Mucosa of rectum (tissue), 2 donors: ENCODE results near the gene TMEM98.
A peak's percentile ranks its signal among the peaks of the same experiment; 100 is the strongest.

Experiments
- H3K27ac ChIP-seq, 2 donors: one replicate each; pipeline ENCODE4 v1.7.0; 2013; ENCODE audit warnings: inconsistent platforms in 2 of 2, low read depth in 2 of 2, low read length in 2 of 2
- H3K27me3 ChIP-seq, 2 donors: one replicate each; pipeline ENCODE4 v1.7.0; 2013; ENCODE audit warnings: low read length in 2 of 2; ENCODE audit not compliant: control insufficient read depth in 2 of 2, insufficient read depth in 2 of 2
- H3K36me3 ChIP-seq, 2 donors: one replicate each; pipeline ENCODE4 v1.7.0; 2013; ENCODE audit warnings: low read length in 2 of 2; ENCODE audit not compliant: control insufficient read depth in 2 of 2, insufficient read depth in 2 of 2
- H3K4me1 ChIP-seq, 2 donors: one replicate each; pipeline ENCODE4 v1.7.0; 2013; ENCODE audit warnings: low read length in 2 of 2, mild to moderate bottlenecking in 1 of 2; ENCODE audit not compliant: control insufficient read depth in 2 of 2, insufficient read depth in 2 of 2
- H3K4me3 ChIP-seq, 2 donors: one replicate each; pipeline ENCODE4 v1.7.0; 2013; ENCODE audit warnings: low read length in 2 of 2
- H3K9ac ChIP-seq, 2 donors: one replicate each; pipeline ENCODE4 v1.7.0; 2013; ENCODE audit warnings: low read length in 2 of 2, low read depth in 1 of 2, mild to moderate bottlenecking in 1 of 2
- H3K9me3 ChIP-seq, 2 donors: one replicate each; pipeline ENCODE4 v1.7.0; 2013; ENCODE audit warnings: low read length in 2 of 2; ENCODE audit not compliant: control insufficient read depth in 2 of 2
- donor health status: healthy.
- donor health status: Normal muscosa, but diverticular disease.

TMEM98 gene

GRCh38 chr17:32927201-32927723 is 691 bp upstream of the TMEM98 start:
- H3K9ac ChIP-seq: peak overlapping the region; percentile 72 to 83
- peak overlapping the region; percentile 54 to 65 for H3K27ac ChIP-seq
- no peaks in the 10 kb centered on the region for H3K9me3 ChIP-seq
- peaks cover 6 to 20% of the 10 kb centered on the region in 2 donors for H3K4me1 ChIP-seq
- H3K4me3 ChIP-seq: peak overlapping the region; percentile 72 to 74
- peaks cover 4 to 7% of the 10 kb centered on the region in 2 donors for H3K36me3 ChIP-seq
- H3K27me3 ChIP-seq: peaks cover 0 to 5% of the 10 kb centered on the region in 2 donors

- Histone ChIP-seq H3K4me3 (peak overlapping the region; percentile 73 to 76), H3K27ac (peak overlapping the region; percentile 54 to 69), H3K4me1 (peaks cover 6 to 20% of the 10 kb centered on the region in 2 donors), H3K36me3 (peaks cover 14 to 16% of the 10 kb centered on the region in 2 donors), H3K9ac (peak overlapping the region; percentile 77 to 79), H3K9me3 (no peaks in the 10 kb centered on the region), H3K27me3 (peaks cover 0 to 5% of the 10 kb centered on the region in 2 donors)
These were observed 908 bp downstream of the TMEM98 start for GRCh38 chr17:32928586-32929535.

DNA sequence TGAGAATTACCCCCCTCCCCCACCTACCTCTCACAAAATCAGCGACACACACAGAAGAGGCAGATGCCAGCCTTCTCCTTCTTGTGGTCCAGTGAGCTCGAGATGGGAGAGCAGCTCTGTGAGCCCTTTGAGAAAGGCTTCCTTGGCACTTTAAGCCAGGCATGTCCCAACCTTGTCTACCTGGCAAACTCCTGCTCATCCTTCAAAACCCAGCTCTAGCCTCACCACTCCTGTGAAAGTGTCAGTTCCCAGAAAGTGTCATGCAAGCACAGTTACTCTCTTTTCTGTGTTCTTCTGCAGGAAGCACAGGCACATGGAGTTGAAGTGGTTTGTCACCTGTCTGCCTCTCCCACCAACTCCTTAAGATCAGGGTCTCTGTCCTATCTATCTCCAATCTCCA is 1.6 kb downstream of the TMEM98 start:
- peaks cover 0 to 5% of the 10 kb centered on the region in 2 donors for H3K27me3 ChIP-seq
- H3K36me3 ChIP-seq: peaks cover 18 to 22% of the 10 kb centered on the region in 2 donors
- H3K4me3 ChIP-seq: peak overlapping the region; percentile 4 to 76
- no peak overlapping the region for H3K27ac ChIP-seq
- H3K9me3 ChIP-seq: no peaks in the 10 kb centered on the region
- H3K9ac ChIP-seq: peak overlapping the region in 1 of 2 donors; percentile 79
- H3K4me1 ChIP-seq: peaks cover 6 to 20% of the 10 kb centered on the region in 2 donors

DNA sequence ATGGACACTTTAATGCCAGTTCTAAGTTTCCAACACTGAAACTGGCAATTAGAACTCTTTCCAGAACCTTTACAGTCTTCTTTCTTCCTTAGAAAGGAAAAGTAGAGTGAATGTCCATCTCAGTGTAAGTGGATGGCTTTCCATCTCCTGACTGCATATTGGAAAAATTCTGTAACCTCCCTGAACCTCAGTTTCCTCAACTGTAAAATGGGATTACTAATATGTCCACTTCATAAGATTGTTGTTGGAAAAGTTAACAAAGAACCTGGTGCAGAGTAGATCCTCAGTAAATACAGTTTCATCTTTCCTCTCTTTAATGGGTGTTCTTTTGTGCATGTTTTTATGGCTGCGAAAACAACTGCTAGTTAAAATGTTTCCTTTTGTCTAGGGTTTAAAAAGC is 2.6 kb downstream of the TMEM98 start:
- Histone ChIP-seq H3K4me1 (peaks cover 6 to 20% of the 10 kb centered on the region in 2 donors), H3K9me3 (no peaks in the 10 kb centered on the region), H3K36me3 (peaks cover 18 to 28% of the 10 kb centered on the region in 2 donors), H3K9ac (no peak overlapping the region), H3K27ac (no peak overlapping the region), H3K4me3 (no peak overlapping the region), H3K27me3 (peaks cover 0 to 5% of the 10 kb centered on the region in 2 donors)

DNA sequence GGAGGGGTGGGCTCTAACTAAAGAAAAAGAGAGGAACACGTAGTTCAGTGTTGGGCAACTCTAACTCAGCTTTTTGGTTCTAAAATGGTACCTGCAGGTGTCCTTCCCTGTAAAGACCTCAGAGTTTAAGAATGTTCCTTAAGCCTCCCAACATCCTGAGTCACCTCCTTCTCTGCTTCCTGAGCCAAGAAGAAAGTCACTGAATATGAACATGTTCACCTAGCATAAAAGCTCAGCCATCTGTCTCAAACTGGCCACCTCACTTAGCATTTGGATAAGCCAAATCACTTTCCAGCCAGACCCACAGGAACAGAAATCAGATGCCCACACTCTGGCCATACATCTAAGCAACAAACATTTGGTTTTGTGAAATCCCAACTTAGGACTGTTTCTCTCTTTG is 3.7 kb downstream of the TMEM98 start:
- Histone ChIP-seq H3K36me3 (peaks cover 18 to 32% of the 10 kb centered on the region in 2 donors), H3K9ac (no peak overlapping the region)

GRCh38 chr17:32933881-32934280 is 5.9 kb downstream of the TMEM98 start:
- Histone ChIP-seq H3K27me3 (no peaks in the 10 kb centered on the region), H3K9ac (no peak overlapping the region), H3K27ac (no peak overlapping the region), H3K4me1 (peaks cover 5 to 15% of the 10 kb centered on the region in 2 donors), H3K36me3 (peaks cover 24 to 39% of the 10 kb centered on the region in 2 donors), H3K4me3 (no peak overlapping the region), H3K9me3 (no peaks in the 10 kb centered on the region)

More for the DNA sequence above, 3.7 kb downstream of the TMEM98 start:
- peaks cover 0 to 5% of the 10 kb centered on the region in 2 donors for H3K27me3 ChIP-seq
- no peaks in the 10 kb centered on the region for H3K9me3 ChIP-seq
- peaks cover 9 to 21% of the 10 kb centered on the region in 2 donors for H3K4me1 ChIP-seq
- no peak overlapping the region for H3K27ac ChIP-seq
- no peak overlapping the region for H3K4me3 ChIP-seq

- Histone ChIP-seq H3K4me3 (no peak overlapping the region), H3K36me3 (peaks cover 24 to 48% of the 10 kb centered on the region in 2 donors), H3K27ac (no peak overlapping the region)
These were observed 7.8 kb downstream of the TMEM98 start for GRCh38 chr17:32935726-32936125.

DNA sequence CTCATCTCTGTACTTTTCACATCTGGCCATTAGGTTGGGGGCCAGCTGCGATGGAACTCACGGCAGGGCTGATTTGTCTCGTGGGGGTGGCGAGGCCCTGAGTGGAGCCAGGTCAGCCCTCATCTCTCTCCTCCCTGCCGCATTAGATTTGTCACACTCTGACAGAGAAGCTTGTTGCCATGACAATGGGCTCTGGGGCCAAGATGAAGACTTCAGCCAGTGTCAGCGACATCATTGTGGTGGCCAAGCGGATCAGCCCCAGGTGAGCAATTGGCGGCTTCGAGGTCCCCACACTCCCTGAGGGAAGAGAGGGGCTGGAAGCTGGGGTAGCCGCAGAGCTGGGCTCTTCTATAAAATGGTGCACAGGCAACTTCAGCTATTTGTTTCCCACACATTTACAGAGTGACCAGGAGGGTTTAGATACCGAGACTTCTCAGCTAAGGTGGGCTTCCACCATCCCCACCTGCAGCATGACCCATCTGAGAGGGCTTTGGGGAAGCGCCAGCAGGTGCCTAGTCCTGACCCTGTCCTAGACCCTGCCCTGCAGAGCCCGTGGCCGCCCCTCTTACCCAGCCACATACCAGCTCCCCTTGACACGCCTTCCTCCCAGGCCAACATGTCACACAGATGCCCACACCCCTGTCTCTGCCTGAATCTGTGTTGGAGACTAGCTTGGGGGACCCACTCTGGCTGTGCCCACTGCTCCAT is 8.4 kb downstream of the TMEM98 start:
- H3K27me3 ChIP-seq: no peaks in the 10 kb centered on the region
- H3K9me3 ChIP-seq: peaks cover 0 to 2% of the 10 kb centered on the region in 2 donors
- no peak overlapping the region for H3K27ac ChIP-seq
- H3K4me3 ChIP-seq: no peak overlapping the region
- H3K9ac ChIP-seq: no peak overlapping the region
- peaks cover 27 to 53% of the 10 kb centered on the region in 2 donors for H3K36me3 ChIP-seq
- peaks cover 5 to 8% of the 10 kb centered on the region in 2 donors for H3K4me1 ChIP-seq

More at GRCh38 chr17:32935726-32936125, 7.8 kb downstream of the TMEM98 start:
- Histone ChIP-seq H3K9ac (no peak overlapping the region), H3K9me3 (no peaks in the 10 kb centered on the region), H3K27me3 (no peaks in the 10 kb centered on the region), H3K4me1 (peaks cover 5 to 8% of the 10 kb centered on the region in 2 donors)

DNA sequence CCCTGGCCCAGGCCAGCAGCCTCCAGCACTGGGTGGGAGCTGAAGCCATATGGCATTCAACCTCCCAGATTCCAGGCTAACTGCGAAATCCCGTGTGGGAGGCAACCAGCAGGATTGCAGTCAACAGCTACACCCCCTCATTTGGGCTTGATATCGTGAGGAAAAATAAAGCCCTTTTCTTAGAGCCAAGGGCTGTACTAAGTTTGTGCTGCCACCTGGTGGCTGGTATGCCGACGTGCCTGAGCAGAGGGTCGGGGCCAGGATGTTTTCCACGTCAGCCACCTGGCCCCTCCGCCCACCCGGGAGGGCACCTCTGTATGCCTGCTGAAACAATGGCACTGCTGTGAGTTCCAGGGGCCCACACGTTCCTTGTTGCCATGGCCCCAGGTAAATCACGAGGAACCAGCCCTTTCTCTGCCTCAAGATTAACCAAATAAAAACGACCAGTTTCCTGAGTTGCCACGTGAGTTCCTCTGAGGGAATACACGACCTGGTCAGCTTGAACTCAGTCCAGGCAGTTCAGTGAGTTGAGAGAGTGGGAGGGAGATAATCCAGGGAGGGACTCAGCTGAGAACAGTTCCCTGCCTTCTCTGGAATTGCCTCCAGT is 9.0 kb downstream of the TMEM98 start:
- H3K9ac ChIP-seq: peak overlapping the region in 1 of 2 donors; percentile 18
- H3K4me3 ChIP-seq: no peak overlapping the region
- peaks cover 0 to 2% of the 10 kb centered on the region in 2 donors for H3K9me3 ChIP-seq
- H3K36me3 ChIP-seq: peaks cover 22 to 53% of the 10 kb centered on the region in 2 donors
- H3K27me3 ChIP-seq: no peaks in the 10 kb centered on the region
- H3K27ac ChIP-seq: no peak overlapping the region
- H3K4me1 ChIP-seq: peaks cover 5 to 8% of the 10 kb centered on the region in 2 donors
